ENCODE data around the gene SIGLEC11.

DNA sequence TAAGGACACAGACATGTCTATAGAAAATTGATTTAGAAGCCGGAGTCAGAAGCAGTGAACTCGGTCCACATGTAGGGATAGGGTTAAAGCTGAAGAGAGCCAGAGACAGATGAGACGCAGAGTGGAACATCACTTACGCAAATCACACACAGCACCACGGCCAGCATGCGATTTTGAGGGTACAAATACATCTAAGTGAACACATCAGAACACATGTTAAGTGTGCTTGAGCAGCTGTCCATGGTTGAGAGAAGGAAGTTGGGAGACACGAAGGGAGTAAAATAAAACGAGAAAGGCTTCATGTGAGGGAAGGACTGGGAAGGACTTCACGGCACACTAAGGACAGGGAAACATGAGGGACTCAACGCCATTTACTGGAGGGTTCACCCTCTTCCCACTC lies 25.4 kb upstream of the SIGLEC11 start:
- TF ChIP-seq POLR2A (IDR thresholded peaks at IDR 0.05; ENCODE audit: low read depth, low read length): no peak
- TF ChIP-seq, protein P1, sequence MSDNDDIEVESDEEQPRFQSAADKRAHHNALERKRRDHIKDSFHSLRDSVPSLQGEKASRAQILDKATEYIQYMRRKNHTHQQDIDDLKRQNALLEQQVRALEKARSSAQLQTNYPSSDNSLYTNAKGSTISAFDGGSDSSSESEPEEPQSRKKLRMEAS (IDR thresholded peaks at IDR 0.05; ENCODE audit: insufficient read depth, insufficient read length): no peak
- TF ChIP-seq, protein P2, sequence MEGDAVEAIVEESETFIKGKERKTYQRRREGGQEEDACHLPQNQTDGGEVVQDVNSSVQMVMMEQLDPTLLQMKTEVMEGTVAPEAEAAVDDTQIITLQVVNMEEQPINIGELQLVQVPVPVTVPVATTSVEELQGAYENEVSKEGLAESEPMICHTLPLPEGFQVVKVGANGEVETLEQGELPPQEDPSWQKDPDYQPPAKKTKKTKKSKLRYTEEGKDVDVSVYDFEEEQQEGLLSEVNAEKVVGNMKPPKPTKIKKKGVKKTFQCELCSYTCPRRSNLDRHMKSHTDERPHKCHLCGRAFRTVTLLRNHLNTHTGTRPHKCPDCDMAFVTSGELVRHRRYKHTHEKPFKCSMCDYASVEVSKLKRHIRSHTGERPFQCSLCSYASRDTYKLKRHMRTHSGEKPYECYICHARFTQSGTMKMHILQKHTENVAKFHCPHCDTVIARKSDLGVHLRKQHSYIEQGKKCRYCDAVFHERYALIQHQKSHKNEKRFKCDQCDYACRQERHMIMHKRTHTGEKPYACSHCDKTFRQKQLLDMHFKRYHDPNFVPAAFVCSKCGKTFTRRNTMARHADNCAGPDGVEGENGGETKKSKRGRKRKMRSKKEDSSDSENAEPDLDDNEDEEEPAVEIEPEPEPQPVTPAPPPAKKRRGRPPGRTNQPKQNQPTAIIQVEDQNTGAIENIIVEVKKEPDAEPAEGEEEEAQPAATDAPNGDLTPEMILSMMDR (IDR thresholded peaks at IDR 0.05; ENCODE audit: extremely low read depth in 1 of 2, insufficient read depth in 1 of 2, low read depth in 1 of 2, low read length in 2 of 2): no peak
- TF ChIP-seq POLR2AphosphoS5 (IDR thresholded peaks at IDR 0.05; ENCODE audit: insufficient read depth, low read depth, low read length): no peak

Measured in endothelial cell of umbilical vein (primary cell).